HG03342 (cell line): Measurements from ENCODE around the gene FOCAD.
"Not testable (repeated sequence)": the region's sequence is repeated elsewhere in the genome, so short reads cannot be mapped to it uniquely, and the experiment has no call there.

Source experiments
- ATAC-seq: cut with Tn5 transposase; IDR thresholded peaks from one replicate; pipeline ENCODE4 v1.9.1; 2021; ENCODE audit warnings: mild to moderate bottlenecking, moderate library complexity; ENCODE audit not compliant: unreplicated experiment

The FOCAD gene

GRCh38 chr9:20671635-20672034, 12.4 kb upstream of the FOCAD start:
- ATAC-seq, result no peak

DNA sequence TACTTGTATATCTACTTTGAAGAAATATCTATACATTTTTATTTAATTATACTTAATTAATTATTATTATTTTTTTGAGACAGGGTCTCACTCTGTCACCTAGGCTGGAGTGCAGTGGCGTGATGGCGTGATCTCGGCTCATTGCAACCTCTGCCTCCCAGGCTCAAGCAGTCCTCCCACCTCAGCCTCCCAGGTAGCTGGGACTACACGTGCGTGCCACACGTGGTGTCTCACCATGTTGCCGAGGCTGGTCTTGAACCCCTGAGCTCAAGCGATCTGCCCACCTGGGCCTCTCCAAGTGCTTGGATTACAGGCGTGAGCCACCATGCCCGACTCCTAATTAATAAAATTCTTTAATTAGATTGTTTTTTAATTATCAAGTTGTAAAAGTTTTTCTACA, 10.5 kb upstream of the FOCAD start:
- not testable (repeated sequence) for ATAC-seq

- no peak for ATAC-seq
These were observed 2.6 kb upstream of the FOCAD start for GRCh38 chr9:20681467-20681866.

DNA sequence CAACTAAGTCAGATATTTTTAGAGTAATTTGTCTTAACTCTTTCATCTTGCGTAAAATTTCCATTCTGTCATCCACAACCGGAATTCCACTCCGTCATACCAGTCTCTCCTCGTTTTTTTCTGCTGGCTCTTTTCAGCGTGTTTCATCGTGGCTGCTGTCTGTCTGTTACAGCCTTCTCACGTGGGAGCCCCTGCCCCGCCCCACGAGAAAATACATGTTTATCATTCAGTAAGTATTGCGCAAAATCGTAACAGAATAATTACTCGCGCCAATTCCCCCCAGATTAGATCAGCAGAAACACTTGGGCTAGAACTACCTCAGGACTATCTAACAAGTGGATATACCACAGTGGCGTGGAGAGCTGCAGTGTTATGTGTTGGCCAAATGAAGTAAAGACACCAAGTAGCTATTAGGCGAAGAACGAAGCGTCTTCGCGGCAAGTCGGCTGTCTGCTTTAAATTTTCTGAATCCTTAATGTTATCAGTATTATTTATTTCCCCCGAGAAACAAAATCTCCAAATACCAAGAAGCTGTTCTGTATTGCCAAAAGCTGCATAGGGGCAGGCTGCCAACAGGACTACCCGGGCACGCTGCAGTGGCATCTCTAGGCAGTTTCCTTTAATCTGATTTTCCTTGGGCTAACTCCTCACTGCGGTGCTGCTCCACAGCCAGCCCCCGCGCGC, 566 bp upstream of the FOCAD start:
- peak; percentile 8 for ATAC-seq

DNA sequence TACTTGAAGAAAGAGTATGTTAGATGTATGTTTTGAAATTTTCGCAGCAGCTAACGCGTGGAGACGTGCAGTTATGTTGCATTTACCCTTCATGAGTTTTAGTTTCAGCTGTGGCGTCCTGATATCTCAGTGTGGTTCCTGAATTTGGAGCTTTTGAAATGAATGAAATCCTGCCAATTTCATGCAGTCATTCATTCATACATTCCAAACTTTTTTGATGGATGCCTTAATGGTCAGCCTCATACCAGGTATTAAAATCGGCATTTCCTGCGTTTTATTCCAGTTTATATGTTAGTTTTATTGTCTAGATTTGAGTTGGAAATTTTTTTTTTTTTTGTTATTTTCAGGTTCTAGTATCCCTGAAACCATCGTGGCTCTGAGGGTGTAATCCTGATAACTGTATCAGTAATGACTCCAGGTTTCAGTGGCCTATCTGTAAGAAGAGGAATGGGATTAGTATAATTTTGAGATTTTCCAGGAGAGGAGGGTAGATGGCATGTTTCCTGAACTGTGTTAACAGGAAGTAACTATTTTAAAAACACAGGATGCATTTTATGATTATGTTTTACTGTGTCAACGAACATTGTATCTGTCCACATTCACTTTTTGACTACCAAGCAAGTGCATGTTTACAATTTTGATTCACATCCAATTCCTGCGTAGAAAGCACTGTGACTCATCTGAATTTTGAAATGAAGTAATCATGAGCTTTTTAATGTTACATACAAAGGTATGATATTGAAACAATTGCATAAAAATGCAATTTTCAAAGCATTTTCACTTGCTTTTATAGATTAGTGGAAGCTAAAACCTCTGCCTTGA, 1.0 kb downstream of the FOCAD start:
- peak; percentile 14 for ATAC-seq

DNA sequence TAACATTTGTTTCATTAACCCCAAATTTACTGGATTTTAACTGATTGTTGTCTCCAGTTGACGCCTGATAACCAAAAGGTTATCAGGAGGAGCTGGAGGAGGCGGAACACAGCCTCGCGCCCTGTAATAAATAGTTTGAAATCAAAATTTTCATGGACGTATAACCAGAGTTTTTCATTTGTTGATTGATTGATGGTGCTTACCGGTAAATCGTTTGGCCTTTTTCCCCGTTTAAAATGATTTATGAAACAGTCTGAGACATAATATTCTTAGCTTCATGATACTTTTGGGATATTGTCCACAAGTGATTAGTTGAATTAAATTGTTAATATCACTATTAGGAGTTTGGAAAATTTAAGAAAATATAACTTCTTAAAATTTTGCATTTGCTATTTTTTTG, 1.7 kb downstream of the FOCAD start:
- no peak for ATAC-seq

DNA sequence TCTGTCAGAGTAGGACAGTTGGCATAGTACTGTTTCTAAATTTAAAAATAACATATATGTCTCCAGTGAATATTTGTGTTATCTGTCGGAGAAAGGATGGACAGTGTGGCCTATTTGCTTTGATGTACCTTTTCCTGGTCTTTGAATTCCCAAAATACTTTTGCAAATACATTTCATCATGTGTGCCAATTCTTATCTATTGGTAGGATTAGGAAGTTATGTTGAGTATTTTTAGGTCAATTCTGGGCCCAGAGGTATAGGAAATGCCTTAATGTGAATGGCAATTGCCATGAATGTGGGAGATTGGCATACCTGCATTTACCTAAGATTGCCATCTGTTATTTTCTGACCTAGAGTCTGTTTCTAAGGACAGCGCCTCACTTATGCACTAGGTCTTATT, 5.8 kb downstream of the FOCAD start:
- ATAC-seq, result no peak

DNA sequence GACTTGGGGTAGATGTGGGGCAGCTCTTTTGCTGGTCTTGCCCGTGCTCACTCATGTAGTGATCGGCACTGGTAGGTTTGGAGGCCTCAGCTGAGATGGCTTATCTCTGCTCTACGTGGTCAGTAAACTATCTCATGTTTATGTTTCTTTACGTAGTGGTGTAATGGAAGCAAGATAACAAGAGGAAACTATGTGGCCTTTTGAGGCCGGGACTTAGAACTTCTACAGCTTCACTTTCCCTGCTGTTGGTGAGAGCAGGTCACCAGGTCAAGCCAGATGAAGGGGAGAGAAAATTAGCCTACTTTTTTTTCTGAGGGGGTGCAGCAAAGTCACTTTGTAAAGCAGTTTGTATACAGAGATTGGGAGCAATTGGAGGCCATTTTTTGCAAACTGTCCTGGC, 8.5 kb downstream of the FOCAD start:
- ATAC-seq, result no peak

DNA sequence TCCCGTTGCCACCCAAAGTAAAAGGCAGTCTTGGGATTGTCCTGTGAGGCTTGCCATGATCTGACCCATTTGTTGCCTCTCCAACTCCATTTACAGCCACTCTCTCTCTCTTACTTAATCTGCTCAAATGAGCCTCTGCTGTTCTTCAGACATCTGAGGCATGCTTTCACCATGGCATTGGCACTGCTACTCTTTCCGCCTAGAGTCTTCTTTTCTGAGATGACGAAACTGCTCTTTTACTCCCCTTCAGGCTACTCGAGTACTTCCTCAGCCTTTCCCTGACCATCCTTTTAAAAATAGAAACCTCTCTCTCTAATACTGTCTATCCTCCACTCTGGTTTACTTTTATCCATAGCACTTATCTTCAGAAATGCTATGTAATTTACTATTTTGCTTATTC, 9.0 kb downstream of the FOCAD start:
- ATAC-seq, result no peak

- no peak for ATAC-seq
These were observed 10.2 kb downstream of the FOCAD start for GRCh38 chr9:20694248-20694647.

GRCh38 chr9:20697021-20697719, 13.1 kb downstream of the FOCAD start:
- ATAC-seq, result no peak

GRCh38 chr9:20698782-20699181, 14.7 kb downstream of the FOCAD start:
- ATAC-seq, result no peak

GRCh38 chr9:20701060-20701459, 17.0 kb downstream of the FOCAD start:
- no peak for ATAC-seq

DNA sequence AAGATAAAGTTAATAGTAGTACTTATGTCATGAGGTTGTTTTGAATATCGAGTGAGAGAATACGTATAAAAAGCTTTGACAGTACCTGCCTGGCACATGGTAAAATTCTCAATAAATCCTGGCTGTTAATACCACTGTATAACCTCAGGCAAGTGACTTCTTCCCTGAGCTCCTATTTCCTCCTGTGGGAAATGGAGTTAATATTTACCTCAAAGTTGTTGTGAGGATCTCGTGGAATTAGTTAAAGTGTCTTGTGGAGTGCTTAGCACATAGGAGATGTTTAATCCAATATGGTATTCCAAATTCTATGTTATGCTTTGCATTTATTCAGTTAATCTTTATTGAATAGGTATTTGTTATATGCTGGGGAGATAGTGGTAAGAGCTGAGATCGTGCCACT, 18.5 kb downstream of the FOCAD start:
- ATAC-seq, result no peak

DNA sequence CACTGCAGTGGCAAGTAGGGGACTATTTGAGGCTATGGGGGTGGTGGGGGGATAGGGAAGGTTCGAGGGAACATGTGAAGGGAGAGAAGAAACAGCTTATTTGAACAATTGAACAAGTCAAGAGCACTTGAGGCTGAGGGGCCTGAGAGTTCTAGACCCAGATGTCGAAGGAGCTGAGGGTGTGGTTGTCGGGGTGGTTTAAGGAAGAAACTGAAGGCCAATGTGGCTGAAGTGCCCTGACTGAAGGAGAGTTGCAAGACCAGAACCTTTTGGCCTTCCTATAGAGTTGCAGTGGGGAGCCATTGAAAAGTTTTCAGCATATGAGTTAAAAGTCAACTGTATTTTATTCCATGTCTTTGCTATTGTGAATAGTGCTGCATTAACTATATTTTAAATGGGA, 19.1 kb downstream of the FOCAD start:
- ATAC-seq, result no peak

DNA sequence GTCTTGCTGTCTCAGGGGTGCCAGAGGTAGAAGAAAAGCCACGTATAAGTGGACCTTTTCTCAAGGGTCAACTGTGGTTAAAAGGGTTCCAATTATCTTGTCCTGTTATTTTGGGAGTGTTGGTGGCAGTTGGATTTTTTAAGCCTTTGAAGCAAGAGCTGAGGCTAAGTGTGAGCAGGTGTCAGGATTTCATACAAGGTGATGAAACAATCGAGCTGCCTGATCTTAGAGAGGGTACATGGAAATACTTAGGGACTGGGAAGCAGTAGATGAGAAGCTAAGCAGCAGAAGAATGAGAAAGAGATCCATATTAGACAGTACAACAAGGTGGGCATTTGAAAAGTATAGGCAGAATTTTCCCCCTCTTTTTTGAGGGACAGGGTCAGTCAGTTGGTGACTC, 23.6 kb downstream of the FOCAD start:
- no peak for ATAC-seq

DNA sequence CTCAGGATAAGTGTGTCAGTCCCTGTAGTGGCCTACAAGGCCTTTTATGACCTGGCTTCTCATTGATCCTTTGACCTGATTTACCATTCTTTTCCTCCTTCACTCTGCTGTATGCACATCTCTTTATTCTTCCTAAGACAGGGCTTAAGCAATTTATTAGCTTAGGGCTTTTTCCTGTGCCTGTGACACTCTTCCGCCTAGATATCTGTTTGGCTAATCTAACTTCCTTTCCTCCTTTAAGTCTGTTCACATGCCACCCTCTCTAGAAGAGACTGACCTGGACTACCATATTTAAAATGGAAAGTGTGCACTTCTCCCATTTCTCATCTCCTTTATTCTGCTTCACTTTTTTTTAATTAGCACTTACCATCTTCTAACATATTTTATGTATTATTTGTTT, 29.1 kb downstream of the FOCAD start:
- ATAC-seq, result no peak

- ATAC-seq, result no peak
These were observed 30.7 kb downstream of the FOCAD start for GRCh38 chr9:20714442-20715415.

- ATAC-seq, result no peak
These were observed 38.2 kb downstream of the FOCAD start for GRCh38 chr9:20722221-20722620.

- no peak for ATAC-seq
These were observed 41.6 kb downstream of the FOCAD start for GRCh38 chr9:20725675-20726074.

DNA sequence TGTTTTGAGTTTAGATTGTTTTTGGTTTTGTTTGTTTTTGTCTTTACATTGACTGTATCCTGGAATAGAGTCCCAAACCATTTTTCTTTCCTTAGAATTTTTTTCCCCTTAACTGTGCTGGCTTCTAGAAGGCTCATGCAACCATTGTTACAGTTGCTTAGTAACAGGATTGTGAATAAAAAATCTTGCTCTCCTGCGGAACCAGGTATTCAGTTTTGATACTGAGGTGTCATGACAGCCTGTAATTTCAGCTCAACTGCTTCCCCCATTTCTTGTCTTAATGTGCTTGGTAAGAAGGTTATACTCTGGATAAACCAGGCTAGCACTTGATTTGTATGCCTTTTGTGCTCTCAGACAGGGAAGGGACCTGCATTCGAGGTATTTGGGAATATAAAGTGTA, 42.1 kb downstream of the FOCAD start:
- ATAC-seq, result no peak
